GM10266 (cell line): ENCODE data around the gene RAB1B.

Source experiments
- DNase-seq: peaks from one replicate; pipeline ENCODE4 v3.0.0; 2012; ENCODE audit errors: extremely low spot score
- TF ChIP-seq, protein P1 (sequence below): IDR thresholded peaks from 2 replicates; pipeline ENCODE4 v1.5.1; 2012; ENCODE audit warnings: mild to moderate bottlenecking, low read depth; ENCODE audit not compliant: control insufficient read depth, insufficient read depth; ENCODE audit errors: missing control alignments

The RAB1B gene

DNA sequence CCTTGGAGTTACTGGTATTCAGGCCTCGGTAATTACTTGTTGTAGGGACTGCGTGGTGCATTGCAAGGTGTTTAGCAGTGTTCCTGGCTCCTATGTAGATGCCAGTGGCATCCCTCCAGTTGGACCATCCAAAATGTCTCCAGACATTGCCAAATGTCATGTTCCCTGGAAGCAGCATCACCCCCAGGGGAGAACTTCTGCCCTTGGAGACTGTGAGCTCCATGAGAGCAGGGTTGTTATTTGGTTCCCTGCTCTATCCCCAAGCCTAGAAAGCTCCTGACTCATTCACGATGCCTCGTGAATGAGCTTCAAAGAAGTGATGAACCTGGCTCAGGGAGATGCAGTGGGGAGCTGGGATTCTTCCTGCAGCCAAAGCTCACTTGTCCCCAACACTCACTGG lies 53.2 kb downstream of the RAB1B start:
- TF ChIP-seq, protein P1, sequence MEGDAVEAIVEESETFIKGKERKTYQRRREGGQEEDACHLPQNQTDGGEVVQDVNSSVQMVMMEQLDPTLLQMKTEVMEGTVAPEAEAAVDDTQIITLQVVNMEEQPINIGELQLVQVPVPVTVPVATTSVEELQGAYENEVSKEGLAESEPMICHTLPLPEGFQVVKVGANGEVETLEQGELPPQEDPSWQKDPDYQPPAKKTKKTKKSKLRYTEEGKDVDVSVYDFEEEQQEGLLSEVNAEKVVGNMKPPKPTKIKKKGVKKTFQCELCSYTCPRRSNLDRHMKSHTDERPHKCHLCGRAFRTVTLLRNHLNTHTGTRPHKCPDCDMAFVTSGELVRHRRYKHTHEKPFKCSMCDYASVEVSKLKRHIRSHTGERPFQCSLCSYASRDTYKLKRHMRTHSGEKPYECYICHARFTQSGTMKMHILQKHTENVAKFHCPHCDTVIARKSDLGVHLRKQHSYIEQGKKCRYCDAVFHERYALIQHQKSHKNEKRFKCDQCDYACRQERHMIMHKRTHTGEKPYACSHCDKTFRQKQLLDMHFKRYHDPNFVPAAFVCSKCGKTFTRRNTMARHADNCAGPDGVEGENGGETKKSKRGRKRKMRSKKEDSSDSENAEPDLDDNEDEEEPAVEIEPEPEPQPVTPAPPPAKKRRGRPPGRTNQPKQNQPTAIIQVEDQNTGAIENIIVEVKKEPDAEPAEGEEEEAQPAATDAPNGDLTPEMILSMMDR: no peak
- no peak for DNase-seq

DNA sequence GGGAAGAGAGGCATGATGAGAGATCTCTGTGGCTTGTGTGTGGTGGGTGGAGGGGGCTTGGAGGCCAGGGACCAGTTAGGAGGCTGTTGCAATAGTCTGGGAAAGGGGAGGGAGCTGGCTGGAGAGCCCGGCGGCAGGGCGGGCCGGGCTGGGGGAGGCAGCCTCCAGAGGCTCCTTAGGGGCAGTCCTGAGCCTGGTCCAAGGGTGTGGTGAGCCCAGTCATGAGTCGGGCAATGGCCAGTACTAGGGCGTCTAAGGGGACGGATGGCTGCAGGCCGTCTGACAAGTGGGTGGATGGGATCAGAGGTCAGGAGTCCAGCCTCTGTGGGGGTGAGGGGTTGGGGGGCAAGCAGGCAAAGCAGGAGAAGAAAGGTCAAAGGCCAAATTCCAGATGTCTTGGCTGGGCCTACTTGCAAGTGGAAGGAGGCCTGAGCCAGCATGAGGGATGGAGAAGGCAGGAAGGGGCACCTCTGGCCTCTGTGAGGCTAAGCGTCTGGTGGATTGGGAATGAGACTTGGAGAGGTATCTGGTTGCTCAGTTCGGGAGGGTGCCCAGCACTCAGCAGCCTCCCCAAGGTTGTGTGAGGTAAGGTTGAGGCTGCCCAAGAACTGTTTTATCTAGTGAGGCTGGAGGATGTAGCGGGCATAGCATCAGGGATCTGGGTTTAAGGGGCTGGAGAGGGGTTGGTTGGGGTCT lies 54.4 kb downstream of the RAB1B start:
- TF ChIP-seq, protein P1: no peak
- DNase-seq: no peak

DNA sequence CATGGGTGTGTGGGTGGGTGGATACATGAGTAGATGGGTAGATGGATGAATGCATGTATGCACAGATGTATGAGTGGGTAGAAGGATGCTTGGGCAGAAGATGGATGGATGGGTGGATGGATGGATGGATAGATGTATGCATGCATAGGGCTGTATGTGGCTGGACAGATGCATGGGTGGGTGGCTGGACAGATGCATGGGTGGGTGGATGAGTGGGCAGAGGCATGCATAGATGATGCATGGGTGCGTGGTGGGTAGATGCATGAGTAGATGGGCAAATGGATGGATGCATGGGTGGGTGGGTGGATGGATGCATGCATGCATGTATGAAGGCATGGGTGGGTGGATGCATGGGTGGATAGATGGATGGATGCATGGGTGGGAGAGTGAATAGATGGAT lies 55.2 kb downstream of the RAB1B start:
- TF ChIP-seq, protein P1: no peak
- DNase-seq: no peak

DNA sequence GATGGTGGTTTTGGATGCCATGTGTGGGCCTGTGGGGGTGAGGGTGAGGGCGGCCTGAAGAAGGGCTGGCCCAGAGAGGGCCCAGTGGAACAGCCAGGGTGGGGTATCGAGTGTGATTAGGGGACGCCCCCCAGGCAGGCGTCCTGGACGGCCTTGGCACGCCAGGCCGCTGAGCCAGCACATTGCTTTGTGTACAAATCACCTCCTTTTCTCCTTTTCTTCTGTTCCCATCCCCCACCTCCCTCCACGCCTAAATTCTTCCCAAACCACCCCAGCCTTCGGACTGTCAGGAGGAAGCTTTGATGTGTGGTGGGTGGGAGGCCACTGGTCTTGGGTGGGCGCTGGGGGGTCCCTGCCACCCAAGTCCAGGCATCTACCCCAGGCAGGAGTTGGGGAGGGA lies 56.2 kb downstream of the RAB1B start:
- TF ChIP-seq, protein P1: no peak
- DNase-seq: no peak

DNA sequence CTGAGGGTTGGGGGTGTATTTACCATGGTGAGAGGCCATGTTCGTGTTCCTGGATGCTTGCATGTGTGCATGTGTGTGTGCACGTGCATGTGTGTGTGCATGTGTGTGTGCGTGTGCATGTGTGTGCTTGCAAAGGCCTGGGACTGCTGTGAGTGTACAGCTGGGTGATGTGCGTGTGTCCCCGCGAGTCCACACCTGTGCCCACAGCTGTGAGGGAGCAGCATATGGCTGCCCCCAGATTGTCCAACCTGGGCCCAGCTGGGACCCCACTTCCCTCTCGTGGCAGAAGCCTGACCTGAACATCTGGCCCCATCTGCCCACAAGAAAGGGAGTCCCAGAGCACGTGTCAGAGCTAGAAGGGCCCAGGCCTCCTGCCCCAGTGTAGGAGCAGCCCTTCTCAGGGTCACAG lies 56.8 kb downstream of the RAB1B start:
- TF ChIP-seq, protein P1: no peak
- DNase-seq: no peak

DNA sequence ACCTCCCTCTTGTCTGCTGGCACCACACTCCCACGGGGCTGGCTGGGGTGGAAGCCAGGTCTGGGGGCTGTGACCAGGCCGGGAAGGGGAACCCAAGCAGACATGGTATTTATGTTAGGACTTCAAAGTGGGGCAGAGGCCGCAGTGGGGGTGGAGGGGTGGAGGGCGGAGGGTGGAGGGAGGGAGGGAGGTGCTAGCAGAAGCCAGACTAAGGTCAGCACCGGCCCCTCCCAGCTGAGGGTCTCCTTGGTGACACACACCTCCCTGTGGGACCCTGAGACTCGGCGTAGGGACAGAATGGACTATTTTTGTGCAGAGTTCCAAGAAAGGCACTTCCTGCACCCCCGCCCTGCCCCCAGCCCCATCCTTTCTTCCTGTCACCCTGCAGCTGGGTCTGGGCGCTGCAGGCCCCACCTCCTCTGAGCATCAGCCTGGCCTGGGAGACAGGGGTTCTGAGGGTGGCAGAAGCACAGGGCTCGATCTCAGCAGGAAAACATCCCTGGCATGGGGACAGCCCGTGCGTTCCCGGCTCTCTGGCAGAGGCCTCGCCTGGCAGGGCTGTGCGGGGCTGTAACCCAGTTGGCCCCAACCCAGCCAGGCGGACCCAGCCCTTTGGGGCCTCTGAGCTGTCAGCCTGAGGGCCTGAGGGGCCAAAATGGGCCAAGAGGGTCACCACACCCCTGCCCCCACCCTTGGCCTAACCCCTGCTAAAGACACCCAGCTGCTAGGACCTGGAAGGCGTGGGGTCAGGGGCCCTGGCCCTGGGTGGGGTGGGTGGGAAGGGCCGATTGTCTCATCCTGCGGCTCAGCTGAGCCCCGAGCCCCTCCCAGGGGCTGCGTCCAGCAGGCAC lies 58.0 kb downstream of the RAB1B start:
- TF ChIP-seq, protein P1: no peak
- DNase-seq: no peak
